ENCODE results near the gene ANKRD22. TPM values are rescaled to one million over a fixed set of nuclear protein-coding genes. Genes with fewer than 3 reads are reported as not detected.
"Not testable (repeated sequence)": the region's sequence is repeated elsewhere in the genome, so short reads cannot be mapped to it uniquely, and the experiment has no call there.

Gene ANKRD22
- total RNA-seq, 2 donors from 2014 or later, result 0.21 to 5.9 TPM

- Mint-ChIP-seq H3K4me1 (peaks cover 44% of the 10 kb centered on the region), H3K4me3 (peak overlapping the region; percentile 95), H3K27ac (peak overlapping the region; percentile 93), H3K36me3 (ENCODE audit: low read depth) (peaks cover 27% of the 10 kb centered on the region)
- not testable (repeated sequence) for ATAC-seq (replicated peaks); H3K27me3 Mint-ChIP-seq; H3K9me3 Mint-ChIP-seq
Measured at GRCh38 chr10:88882646-88883447, 31.2 kb upstream of the ANKRD22 start.

- Mint-ChIP-seq H3K36me3 (ENCODE audit: low read depth) (peaks cover 27% of the 10 kb centered on the region), H3K9me3 (no peaks in the 10 kb centered on the region), H3K4me1 (peaks cover 42% of the 10 kb centered on the region), H3K27ac (peak overlapping the region; percentile 93), H3K4me3 (peak overlapping the region; percentile 95), H3K27me3 (no peaks in the 10 kb centered on the region)
- ATAC-seq (replicated peaks), result no peak
Measured at GRCh38 chr10:88881922-88882645, 30.4 kb upstream of the ANKRD22 start.

GRCh38 chr10:88881320-88881719, 29.7 kb upstream of the ANKRD22 start:
- no peaks in the 10 kb centered on the region for H3K27me3 Mint-ChIP-seq
- peak overlapping the region; percentile 93 for H3K27ac Mint-ChIP-seq
- ATAC-seq (replicated peaks), result no peak
- peak overlapping the region; percentile 95 for H3K4me3 Mint-ChIP-seq
- H3K36me3 Mint-ChIP-seq (ENCODE audit: low read depth), result peaks cover 27% of the 10 kb centered on the region
- no peaks in the 10 kb centered on the region for H3K9me3 Mint-ChIP-seq
- H3K4me1 Mint-ChIP-seq, result peaks cover 42% of the 10 kb centered on the region

- Mint-ChIP-seq H3K9me3 (no peaks in the 10 kb centered on the region), H3K27me3 (no peaks in the 10 kb centered on the region), H3K4me1 (peaks cover 37% of the 10 kb centered on the region), H3K27ac (peak overlapping the region; percentile 95), H3K36me3 (ENCODE audit: low read depth) (peaks cover 26% of the 10 kb centered on the region), H3K4me3 (peak overlapping the region; percentile 95)
- peak; percentile 83 for ATAC-seq (replicated peaks)
Measured at GRCh38 chr10:88880282-88881076, 28.8 kb upstream of the ANKRD22 start.

- H3K27ac Mint-ChIP-seq, result peak within 1 kb of the TSS; percentile 95
- peaks cover 31% of the 10 kb centered on the region for H3K4me1 Mint-ChIP-seq
Measured at GRCh38 chr10:88879534-88880281, 28.1 kb upstream of the ANKRD22 start, which contains the start of gene STAMBPL1. STAMBPL1 (plus strand) TSS chr10:88880245; CDS start chr10:88901709, 21,464 bp downstream.

GRCh38 chr10:88877298-88877697, 25.7 kb upstream of the ANKRD22 start:
- Mint-ChIP-seq H3K27ac (no peak overlapping the region), H3K9me3 (no peaks in the 10 kb centered on the region), H3K4me3 (no peak overlapping the region), H3K4me1 (peaks cover 17% of the 10 kb centered on the region), H3K27me3 (no peaks in the 10 kb centered on the region), H3K36me3 (ENCODE audit: low read depth) (peaks cover 6% of the 10 kb centered on the region)
- no peak for ATAC-seq (replicated peaks)

More at GRCh38 chr10:88879534-88880281, 28.1 kb upstream of the ANKRD22 start, which contains the start of gene STAMBPL1:
- ATAC-seq (replicated peaks), result peak; percentile 58
- Mint-ChIP-seq H3K36me3 (ENCODE audit: low read depth) (peaks cover 21% of the 10 kb centered on the region), H3K27me3 (no peaks in the 10 kb centered on the region), H3K9me3 (no peaks in the 10 kb centered on the region), H3K4me3 (peak within 1 kb of the TSS; percentile 95)

GRCh38 chr10:88875081-88875480, 23.4 kb upstream of the ANKRD22 start:
- no peaks in the 10 kb centered on the region for H3K36me3 Mint-ChIP-seq (ENCODE audit: low read depth)
- no peak overlapping the region for H3K4me3 Mint-ChIP-seq
- H3K9me3 Mint-ChIP-seq, result no peaks in the 10 kb centered on the region
- no peak for ATAC-seq (replicated peaks)
- no peaks in the 10 kb centered on the region for H3K27me3 Mint-ChIP-seq
- no peak overlapping the region for H3K27ac Mint-ChIP-seq
- peaks cover 12% of the 10 kb centered on the region for H3K4me1 Mint-ChIP-seq

- no peak for ATAC-seq (replicated peaks)
- H3K4me1 Mint-ChIP-seq, result peaks cover 7% of the 10 kb centered on the region
- H3K4me3 Mint-ChIP-seq, result no peak overlapping the region
- H3K9me3 Mint-ChIP-seq, result no peaks in the 10 kb centered on the region
- H3K27ac Mint-ChIP-seq, result no peak overlapping the region
- H3K27me3 Mint-ChIP-seq, result no peaks in the 10 kb centered on the region
- no peaks in the 10 kb centered on the region for H3K36me3 Mint-ChIP-seq (ENCODE audit: low read depth)
Measured at GRCh38 chr10:88874281-88874680, 22.6 kb upstream of the ANKRD22 start.

- Mint-ChIP-seq H3K4me1 (peaks cover 6% of the 10 kb centered on the region), H3K27me3 (no peaks in the 10 kb centered on the region), H3K27ac (no peak overlapping the region), H3K9me3 (no peaks in the 10 kb centered on the region), H3K36me3 (ENCODE audit: low read depth) (no peaks in the 10 kb centered on the region), H3K4me3 (no peak overlapping the region)
- ATAC-seq (replicated peaks), result no peak
Measured at GRCh38 chr10:88873757-88874156, 22.1 kb upstream of the ANKRD22 start.

GRCh38 chr10:88870089-88870488, 18.4 kb upstream of the ANKRD22 start:
- Mint-ChIP-seq H3K27ac (no peak overlapping the region), H3K9me3 (no peaks in the 10 kb centered on the region), H3K27me3 (no peaks in the 10 kb centered on the region), H3K4me3 (no peak overlapping the region), H3K4me1 (no peaks in the 10 kb centered on the region), H3K36me3 (ENCODE audit: low read depth) (no peaks in the 10 kb centered on the region)
- ATAC-seq (replicated peaks), result no peak

GRCh38 chr10:88866454-88866853, 14.8 kb upstream of the ANKRD22 start:
- H3K4me3 Mint-ChIP-seq, result no peak overlapping the region

GRCh38 chr10:88865281-88865876, 13.7 kb upstream of the ANKRD22 start:
- H3K27me3 Mint-ChIP-seq, result peaks cover 3% of the 10 kb centered on the region
- H3K9me3 Mint-ChIP-seq, result no peaks in the 10 kb centered on the region
- no peak for ATAC-seq (replicated peaks)
- no peaks in the 10 kb centered on the region for H3K4me1 Mint-ChIP-seq
- H3K4me3 Mint-ChIP-seq, result no peak overlapping the region
- no peaks in the 10 kb centered on the region for H3K36me3 Mint-ChIP-seq (ENCODE audit: low read depth)
- H3K27ac Mint-ChIP-seq, result no peak overlapping the region

More at GRCh38 chr10:88866454-88866853, 14.8 kb upstream of the ANKRD22 start:
- no peak overlapping the region for H3K27ac Mint-ChIP-seq
- peaks cover 3% of the 10 kb centered on the region for H3K27me3 Mint-ChIP-seq
- no peaks in the 10 kb centered on the region for H3K36me3 Mint-ChIP-seq (ENCODE audit: low read depth)
- no peak for ATAC-seq (replicated peaks)
- H3K9me3 Mint-ChIP-seq, result no peaks in the 10 kb centered on the region
- no peaks in the 10 kb centered on the region for H3K4me1 Mint-ChIP-seq

- Mint-ChIP-seq H3K27ac (no peak overlapping the region), H3K9me3 (no peaks in the 10 kb centered on the region), H3K4me3 (no peak overlapping the region), H3K27me3 (peaks cover 3% of the 10 kb centered on the region), H3K36me3 (ENCODE audit: low read depth) (no peaks in the 10 kb centered on the region), H3K4me1 (no peaks in the 10 kb centered on the region)
- no peak for ATAC-seq (replicated peaks)
Measured at GRCh38 chr10:88861036-88861435, 9.4 kb upstream of the ANKRD22 start.
